ENCODE results near the gene SLC35F4. TPM values are rescaled to one million over a fixed set of nuclear protein-coding genes. Genes with fewer than 3 reads are reported as not detected.
A peak's percentile ranks its signal among the peaks of the same experiment; 100 is the strongest.

Gene SLC35F4
- polyA plus RNA-seq, 1 donor (not counting 4 experiments of a cell fraction or from before 2014, with no cell fraction given), result not detected

DNA sequence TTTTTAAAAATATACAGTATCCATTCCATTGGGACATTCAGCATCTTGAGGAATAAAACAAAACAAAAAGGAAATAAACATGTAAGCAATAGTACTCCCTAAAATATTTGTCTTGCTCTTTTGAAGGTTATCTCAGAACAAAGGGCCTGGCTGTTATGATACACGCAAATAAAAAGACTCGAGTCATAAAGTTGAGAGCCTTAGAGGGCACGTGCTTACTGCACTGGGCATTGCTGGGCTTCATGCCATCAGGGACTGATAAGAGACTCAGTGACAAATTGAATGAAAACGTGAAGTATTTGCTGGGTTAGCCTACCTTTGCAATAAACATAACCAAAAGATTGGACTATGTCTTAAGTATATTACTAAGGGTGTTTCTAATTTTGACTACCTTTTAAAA, 118.9 kb downstream of the SLC35F4 start:
- H3K79me2 ChIP-seq (ENCODE audit: control insufficient read depth, insufficient read depth, low read length), result no peaks in the 10 kb centered on the region
- H3K9me1 ChIP-seq (ENCODE audit: control insufficient read depth, extremely low read depth, insufficient read depth, low read length), result no peaks in the 10 kb centered on the region
- H3K27ac ChIP-seq (ENCODE audit: control insufficient read depth, insufficient read depth, low read length), result no peak overlapping the region
- no peak overlapping the region for H3K4me2 ChIP-seq (ENCODE audit: control insufficient read depth, extremely low read depth, insufficient read depth, low read depth, low read length)
- H3K27me3 ChIP-seq (ENCODE audit: control insufficient read depth, extremely low read depth, insufficient read depth, low read length), result no peaks in the 10 kb centered on the region
- DNase-seq (ENCODE audit: low read depth, low spot score) (peak; percentile 11), FAIRE-seq (no peak)
- H4K20me1 ChIP-seq (ENCODE audit: control insufficient read depth, extremely low read depth, insufficient read depth, low read length), result no peaks in the 10 kb centered on the region
- H2AFZ ChIP-seq (ENCODE audit: control insufficient read depth, low read length), result no peak overlapping the region
- dilution Hi-C loops (cut with MboI; ENCODE audit: extremely low pct_ligation_motif_present, low sequenced_read_pairs), result no loop called here
- H3K9me3 ChIP-seq (ENCODE audit: control insufficient read depth, low read depth, low read length), result no peaks in the 10 kb centered on the region
- peaks cover 11% of the 10 kb centered on the region for H3K4me1 ChIP-seq (ENCODE audit: control insufficient read depth, extremely low read depth, insufficient read depth, low read length)
- no peak overlapping the region for H3K4me3 ChIP-seq (ENCODE audit: control insufficient read depth in 2 of 3, extremely low read depth in 1 of 3, insufficient read depth in 2 of 3, low read depth in 1 of 3, low read length in 3 of 3)
- TF ChIP-seq, protein P1, sequence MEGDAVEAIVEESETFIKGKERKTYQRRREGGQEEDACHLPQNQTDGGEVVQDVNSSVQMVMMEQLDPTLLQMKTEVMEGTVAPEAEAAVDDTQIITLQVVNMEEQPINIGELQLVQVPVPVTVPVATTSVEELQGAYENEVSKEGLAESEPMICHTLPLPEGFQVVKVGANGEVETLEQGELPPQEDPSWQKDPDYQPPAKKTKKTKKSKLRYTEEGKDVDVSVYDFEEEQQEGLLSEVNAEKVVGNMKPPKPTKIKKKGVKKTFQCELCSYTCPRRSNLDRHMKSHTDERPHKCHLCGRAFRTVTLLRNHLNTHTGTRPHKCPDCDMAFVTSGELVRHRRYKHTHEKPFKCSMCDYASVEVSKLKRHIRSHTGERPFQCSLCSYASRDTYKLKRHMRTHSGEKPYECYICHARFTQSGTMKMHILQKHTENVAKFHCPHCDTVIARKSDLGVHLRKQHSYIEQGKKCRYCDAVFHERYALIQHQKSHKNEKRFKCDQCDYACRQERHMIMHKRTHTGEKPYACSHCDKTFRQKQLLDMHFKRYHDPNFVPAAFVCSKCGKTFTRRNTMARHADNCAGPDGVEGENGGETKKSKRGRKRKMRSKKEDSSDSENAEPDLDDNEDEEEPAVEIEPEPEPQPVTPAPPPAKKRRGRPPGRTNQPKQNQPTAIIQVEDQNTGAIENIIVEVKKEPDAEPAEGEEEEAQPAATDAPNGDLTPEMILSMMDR (optimal IDR thresholded peaks at IDR 0.05 in 1 of 3, IDR thresholded peaks at IDR 0.05 in 1 of 3, conservative IDR thresholded peaks at IDR 0.05 in 1 of 3; ENCODE audit: extremely low read depth in 1 of 3, insufficient read depth in 2 of 3, low read length in 3 of 3), result no peak
- TF ChIP-seq EZH2 (IDR thresholded peaks at IDR 0.05; ENCODE audit: low read length), result no peak
- H3K36me3 ChIP-seq (ENCODE audit: control insufficient read depth in 2 of 2, extremely low read depth in 1 of 2, insufficient read depth in 2 of 2, low read length in 2 of 2), result no peaks in the 10 kb centered on the region
- H3K9ac ChIP-seq (ENCODE audit: control insufficient read depth, extremely low read depth, insufficient read depth, low read length), result no peak overlapping the region

- no peaks in the 10 kb centered on the region for H3K36me3 ChIP-seq (ENCODE audit: control insufficient read depth in 2 of 2, extremely low read depth in 1 of 2, insufficient read depth in 2 of 2, low read length in 2 of 2)
- dilution Hi-C loops (cut with MboI; ENCODE audit: extremely low pct_ligation_motif_present, low sequenced_read_pairs), result no loop called here
- peaks cover 11% of the 10 kb centered on the region for H3K4me1 ChIP-seq (ENCODE audit: control insufficient read depth, extremely low read depth, insufficient read depth, low read length)
- no peak for TF ChIP-seq EZH2 (IDR thresholded peaks at IDR 0.05; ENCODE audit: low read length)
- TF ChIP-seq, protein P1 (optimal IDR thresholded peaks at IDR 0.05 in 1 of 3, IDR thresholded peaks at IDR 0.05 in 1 of 3, conservative IDR thresholded peaks at IDR 0.05 in 1 of 3; ENCODE audit: extremely low read depth in 1 of 3, insufficient read depth in 2 of 3, low read length in 3 of 3), result no peak
- DNase-seq (ENCODE audit: low read depth, low spot score), result no peak
- no peaks in the 10 kb centered on the region for H3K79me2 ChIP-seq (ENCODE audit: control insufficient read depth, insufficient read depth, low read length)
- H4K20me1 ChIP-seq (ENCODE audit: control insufficient read depth, extremely low read depth, insufficient read depth, low read length), result no peaks in the 10 kb centered on the region
- no peak for FAIRE-seq
- H3K9ac ChIP-seq (ENCODE audit: control insufficient read depth, extremely low read depth, insufficient read depth, low read length), result no peak overlapping the region
- H3K27ac ChIP-seq (ENCODE audit: control insufficient read depth, insufficient read depth, low read length), result no peak overlapping the region
- no peaks in the 10 kb centered on the region for H3K27me3 ChIP-seq (ENCODE audit: control insufficient read depth, extremely low read depth, insufficient read depth, low read length)
- H3K4me2 ChIP-seq (ENCODE audit: control insufficient read depth, extremely low read depth, insufficient read depth, low read depth, low read length), result no peak overlapping the region
- no peaks in the 10 kb centered on the region for H3K9me3 ChIP-seq (ENCODE audit: control insufficient read depth, low read depth, low read length)
- H3K9me1 ChIP-seq (ENCODE audit: control insufficient read depth, extremely low read depth, insufficient read depth, low read length), result no peaks in the 10 kb centered on the region
- H3K4me3 ChIP-seq (ENCODE audit: control insufficient read depth in 2 of 3, extremely low read depth in 1 of 3, insufficient read depth in 2 of 3, low read depth in 1 of 3, low read length in 3 of 3), result no peak overlapping the region
- no peak overlapping the region for H2AFZ ChIP-seq (ENCODE audit: control insufficient read depth, low read length)
These were observed 119.3 kb downstream of the SLC35F4 start for GRCh38 chr14:57746563-57746962.
